Fibroblast of lung (primary cell): ENCODE measurements around the gene MARK3. TPM values are rescaled to one million over a fixed set of nuclear protein-coding genes. Genes with fewer than 3 reads are reported as not detected.
"Not testable (repeated sequence)": the region's sequence is repeated elsewhere in the genome, so short reads cannot be mapped to it uniquely, and the experiment has no call there.

Experiments used
- DNase-seq, 2 donors: peaks; one replicate each; pipeline versions ENCODE4 v3.0.0 to v3.0.0-alpha.2; 2010; ENCODE audit warnings: low read depth in 2 of 2
- H2AFZ ChIP-seq: 2 replicates; pipeline ENCODE4 v1.5.1; 2012; ENCODE audit warnings: low read length, control low read depth, inconsistent platforms
- H3K27ac ChIP-seq: 2 replicates; pipeline ENCODE4 v1.5.1; 2011; ENCODE audit warnings: low read length, control low read depth; ENCODE audit not compliant: insufficient read depth
- H3K27me3 ChIP-seq: 2 replicates; pipeline ENCODE4 v1.5.1; 2011; ENCODE audit warnings: mild to moderate bottlenecking, low read length; ENCODE audit not compliant: control insufficient read depth, insufficient read depth
- H3K36me3 ChIP-seq: 2 replicates; pipeline ENCODE4 v1.5.1; 2011; ENCODE audit warnings: low read length; ENCODE audit not compliant: control insufficient read depth, insufficient read depth
- H3K4me1 ChIP-seq: 2 replicates; pipeline ENCODE4 v1.5.1; 2011; ENCODE audit warnings: low read length; ENCODE audit not compliant: control insufficient read depth, insufficient read depth; ENCODE audit errors: extremely low read depth
- H3K4me2 ChIP-seq: 2 replicates; pipeline ENCODE4 v1.5.1; 2011; ENCODE audit warnings: low read length, control low read depth; ENCODE audit not compliant: insufficient read depth; ENCODE audit errors: extremely low read depth
- H3K4me3 ChIP-seq, 4 experiments: fragments of 200-600 bp in 1 of 4; sonication (generic) in 1 of 4; replicated peaks in 1 of 4; 2 replicates each; pipeline ENCODE4 v1.5.1; 2011 to 2016; ENCODE audit warnings: low read length in 4 of 4, low read depth in 3 of 4, mild to moderate bottlenecking in 3 of 4, control low read depth in 2 of 4, inconsistent platforms in 1 of 4, mixed read lengths in 1 of 4; ENCODE audit not compliant: insufficient read depth in 1 of 4; ENCODE audit errors: control extremely low read depth in 1 of 4
- H3K79me2 ChIP-seq: 2 replicates; pipeline ENCODE4 v1.5.1; 2012; ENCODE audit warnings: mild to moderate bottlenecking, low read length, inconsistent platforms; ENCODE audit not compliant: control insufficient read depth, insufficient read depth
- H3K9ac ChIP-seq: 2 replicates; pipeline ENCODE4 v1.5.1; 2011; ENCODE audit warnings: mild to moderate bottlenecking, low read length, control low read depth; ENCODE audit not compliant: insufficient read depth
- H3K9me3 ChIP-seq: 2 replicates; pipeline ENCODE4 v1.5.1; 2012; ENCODE audit warnings: low read depth, low read length; ENCODE audit not compliant: control insufficient read depth, insufficient read depth
- H4K20me1 ChIP-seq: 2 replicates; pipeline ENCODE4 v1.5.1; 2011; ENCODE audit warnings: low read length; ENCODE audit not compliant: control insufficient read depth, insufficient read depth; ENCODE audit errors: extremely low read depth
- EZH2 ChIP-seq: IDR thresholded peaks from 2 replicates; pipeline ENCODE4 v1.5.1; 2012; ENCODE audit warnings: low read length, control low read depth, mild to moderate bottlenecking; ENCODE audit errors: missing control alignments
- polyA plus RNA-seq, 2 donors: library from polyadenylated mRNA; depleted of rRNA in 1 of 2; stranded (reverse) in 1 of 2; unstranded in 1 of 2; fragments of >200 nt; gene quantifications; 2 replicates each; pipeline ENCODE4 v1.2.1, GENCODE V29; 2011 to 2012; ENCODE audit warnings: missing spikeins in 1 of 2
- total RNA-seq: library from RNA; depleted of rRNA; stranded (reverse); fragments of >200 nt; gene quantifications from 2 replicates; pipeline ENCODE4 v1.2.1, GENCODE V29; 2014
- TF ChIP-seq, protein P1 (sequence below), 2 donors: IDR thresholded peaks in 1 of 2; conservative IDR thresholded peaks in 1 of 2; 1 replicate in 1 of 2; 2 replicates in 1 of 2; pipeline ENCODE4 v1.5.1; 2011 to 2012; ENCODE audit warnings: low read length in 2 of 2, control low read depth in 1 of 2, inconsistent platforms in 1 of 2, low read depth in 1 of 2, mild to moderate bottlenecking in 1 of 2

MARK3 gene
- total and polyA plus RNA-seq, 2 donors (not counting 1 experiment from before 2014, with no cell fraction given) = 76.0 to 119 TPM

- TF ChIP-seq, protein P1, sequence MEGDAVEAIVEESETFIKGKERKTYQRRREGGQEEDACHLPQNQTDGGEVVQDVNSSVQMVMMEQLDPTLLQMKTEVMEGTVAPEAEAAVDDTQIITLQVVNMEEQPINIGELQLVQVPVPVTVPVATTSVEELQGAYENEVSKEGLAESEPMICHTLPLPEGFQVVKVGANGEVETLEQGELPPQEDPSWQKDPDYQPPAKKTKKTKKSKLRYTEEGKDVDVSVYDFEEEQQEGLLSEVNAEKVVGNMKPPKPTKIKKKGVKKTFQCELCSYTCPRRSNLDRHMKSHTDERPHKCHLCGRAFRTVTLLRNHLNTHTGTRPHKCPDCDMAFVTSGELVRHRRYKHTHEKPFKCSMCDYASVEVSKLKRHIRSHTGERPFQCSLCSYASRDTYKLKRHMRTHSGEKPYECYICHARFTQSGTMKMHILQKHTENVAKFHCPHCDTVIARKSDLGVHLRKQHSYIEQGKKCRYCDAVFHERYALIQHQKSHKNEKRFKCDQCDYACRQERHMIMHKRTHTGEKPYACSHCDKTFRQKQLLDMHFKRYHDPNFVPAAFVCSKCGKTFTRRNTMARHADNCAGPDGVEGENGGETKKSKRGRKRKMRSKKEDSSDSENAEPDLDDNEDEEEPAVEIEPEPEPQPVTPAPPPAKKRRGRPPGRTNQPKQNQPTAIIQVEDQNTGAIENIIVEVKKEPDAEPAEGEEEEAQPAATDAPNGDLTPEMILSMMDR (conservative IDR thresholded peaks at IDR 0.05 in 1 of 2, IDR thresholded peaks at IDR 0.05 in 1 of 2; ENCODE audit: low read depth in 1 of 2, low read length in 2 of 2) = no peak
- TF ChIP-seq EZH2 = no peak
- Histone ChIP-seq H3K4me2 (no peak overlapping the region), H3K9me3 (no peaks in the 10 kb centered on the region), H3K4me1 (peaks cover 5% of the 10 kb centered on the region), H4K20me1 (no peaks in the 10 kb centered on the region), H3K36me3 (peaks cover 12% of the 10 kb centered on the region), H3K27me3 (no peaks in the 10 kb centered on the region), H3K4me3 (no peak overlapping the region), H3K9ac (no peak overlapping the region), H3K79me2 (no peaks in the 10 kb centered on the region), H2AFZ (no peak overlapping the region), H3K27ac (no peak overlapping the region)
- no peak for DNase-seq
Measured at GRCh38 chr14:103510724-103511693, 125.8 kb downstream of the MARK3 start.

GRCh38 chr14:103512180-103512579, 127.0 kb downstream of the MARK3 start:
- H3K9ac ChIP-seq, H3K4me2 ChIP-seq, H3K9me3 ChIP-seq: not testable (repeated sequence)

GRCh38 chr14:103512701-103513611, 127.7 kb downstream of the MARK3 start:
- no peaks in the 10 kb centered on the region for H3K27me3 ChIP-seq
- H3K79me2 ChIP-seq = no peaks in the 10 kb centered on the region
- H2AFZ ChIP-seq = no peak overlapping the region
- no peaks in the 10 kb centered on the region for H4K20me1 ChIP-seq
- DNase-seq = peak; percentile 57 to 84
- peaks cover 10% of the 10 kb centered on the region for H3K36me3 ChIP-seq
- H3K4me1 ChIP-seq = peaks cover 5% of the 10 kb centered on the region
- H3K27ac ChIP-seq = peak overlapping the region; percentile 29
- TF ChIP-seq, protein P1 (conservative IDR thresholded peaks at IDR 0.05 in 1 of 2, IDR thresholded peaks at IDR 0.05 in 1 of 2; ENCODE audit: low read depth in 1 of 2, low read length in 2 of 2) = no peak
- no peak for TF ChIP-seq EZH2
- no peaks in the 10 kb centered on the region for H3K9me3 ChIP-seq
- peak overlapping the region; percentile 8 for H3K9ac ChIP-seq
- H3K4me2 ChIP-seq = no peak overlapping the region
- no peak overlapping the region for H3K4me3 ChIP-seq

More at GRCh38 chr14:103512180-103512579, 127.0 kb downstream of the MARK3 start:
- Histone ChIP-seq H3K27ac (peak overlapping the region; percentile 29), H3K36me3 (peaks cover 12% of the 10 kb centered on the region)
- H4K20me1 ChIP-seq, H3K4me3 ChIP-seq, H2AFZ ChIP-seq, H3K27me3 ChIP-seq, H3K4me1 ChIP-seq, H3K79me2 ChIP-seq, DNase-seq: not testable (repeated sequence)
